K562 (cell line): ENCODE data around the gene APBB2. TPM values are rescaled to one million over a fixed set of nuclear protein-coding genes. Genes with fewer than 3 reads are reported as not detected.
A peak's percentile ranks its signal among the peaks of the same experiment; 100 is the strongest.

ENCODE experiments used
- ATAC-seq: fragments of 200-7000 bp; cut with Tn5 transposase; 3 replicates; pipeline ENCODE4 v1.9.1; 2020; ENCODE audit warnings: moderate library complexity
- BruUV-seq: library from RNA; stranded (reverse); fragments of 400-500 nt; replicated peaks from 2 replicates; lab custom pipeline; 2021; lab: Mats Ljungman, UMichigan
- CTCF ChIA-PET: fragments of 300-600 bp; formaldehyde crosslinking; extraction: SDS; loops from one replicate; lab custom pipeline; 2021; ENCODE audit warnings: low intra/inter-chr PET ratio; lab: Yijun Ruan, JAX
- POLR2A ChIA-PET: fragments of 300-600, 350-650 bp; sonication (Branson Sonifier 250); formaldehyde crosslinking; extraction: SDS; loops from one replicate; lab custom pipeline; 2021; ENCODE audit warnings: antibody characterized with exemption, inconsistent platforms; lab: Yijun Ruan, JAX
- DNase-seq, 4 experiments: peaks; one replicate each; pipeline versions ENCODE4 v3.0.0 to v3.0.0-alpha.2; 2011 to 2018; ENCODE audit warnings: low spot score in 3 of 4, mixed read lengths in 3 of 4; ENCODE audit errors: extremely low read depth in 1 of 4
- FAIRE-seq: peaks from 2 replicates; lab custom pipeline; 2011; peaks lifted over from hg19 to GRCh38; lab: Jason Lieb, UNC
- H2AFZ ChIP-seq: 2 replicates; pipeline ENCODE4 v1.6.0; 2011; ENCODE audit warnings: low read depth, low read length, control low read depth, inconsistent platforms
- H3K27ac ChIP-seq: fragments of 200-600 bp; 3 replicates; pipeline ENCODE4 v1.8.0; 2011; ENCODE audit warnings: low read depth, mild to moderate bottlenecking, control low read depth, inconsistent platforms, low read length, moderate library complexity, mixed read lengths; ENCODE audit errors: extremely low read depth
- H3K27me3 ChIP-seq, 2 experiments: fragments of 300-600 bp in 1 of 2; 2 replicates in 1 of 2; 3 replicates in 1 of 2; pipeline versions ENCODE4 v1.6.0 to v1.8.0; 2011; ENCODE audit warnings: inconsistent platforms in 2 of 2, low read length in 2 of 2, mild to moderate bottlenecking in 1 of 2, mixed read lengths in 1 of 2, moderate library complexity in 1 of 2; ENCODE audit not compliant: control insufficient read depth in 2 of 2, insufficient read depth in 2 of 2
- H3K36me3 ChIP-seq: fragments of 300-600 bp; 3 replicates; pipeline ENCODE4 v1.8.0; 2011; ENCODE audit warnings: mild to moderate bottlenecking, low read length, inconsistent platforms; ENCODE audit not compliant: control insufficient read depth, insufficient read depth
- H3K4me1 ChIP-seq, 2 experiments: fragments of 200-600 bp in 1 of 2; replicated peaks in 1 of 2; 2 replicates in 1 of 2; 3 replicates in 1 of 2; pipeline versions ENCODE4 v1.5.1 to v1.8.0; 2011; ENCODE audit warnings: inconsistent platforms in 2 of 2, low read length in 2 of 2, mild to moderate bottlenecking in 1 of 2, mixed read lengths in 1 of 2, moderate library complexity in 1 of 2; ENCODE audit not compliant: control insufficient read depth in 2 of 2, insufficient read depth in 2 of 2
- H3K4me2 ChIP-seq: 2 replicates; pipeline ENCODE4 v1.6.1; 2011; ENCODE audit warnings: low read length, control low read depth, inconsistent platforms, mixed read lengths; ENCODE audit not compliant: insufficient read depth
- H3K4me3 ChIP-seq: fragments of 200-600 bp; sonication (generic), shearing (Covaris generic); 2 replicates; pipeline ENCODE4 v1.5.1; 2016; ENCODE audit warnings: control low read depth, inconsistent platforms
- H3K79me2 ChIP-seq: fragments of 200-600 bp; 3 replicates; pipeline ENCODE4 v1.8.0; 2011; ENCODE audit warnings: low read length, inconsistent platforms; ENCODE audit not compliant: control insufficient read depth, insufficient read depth
- H3K9ac ChIP-seq, 2 experiments: 2 replicates each; pipeline versions ENCODE4 v1.6.0 to v1.6.1; 2011; ENCODE audit warnings: low read depth in 2 of 2, low read length in 2 of 2, control low read depth in 1 of 2, inconsistent platforms in 1 of 2, mild to moderate bottlenecking in 1 of 2, mixed read lengths in 1 of 2; ENCODE audit not compliant: insufficient read depth in 1 of 2
- H3K9me1 ChIP-seq: one replicate; pipeline ENCODE4 v1.6.0; 2011; ENCODE audit warnings: inconsistent platforms, mild to moderate bottlenecking, low read length, moderate library complexity; ENCODE audit not compliant: control insufficient read depth, insufficient read depth
- H3K9me3 ChIP-seq: replicated peaks from 2 replicates; pipeline ENCODE4 v1.5.1; 2011; ENCODE audit warnings: low read depth, low read length, inconsistent platforms; ENCODE audit not compliant: control insufficient read depth, insufficient read depth
- H4K20me1 ChIP-seq: replicated peaks from 2 replicates; pipeline ENCODE4 v1.6.1; 2011; ENCODE audit warnings: low read length, inconsistent platforms, mixed read lengths; ENCODE audit not compliant: control insufficient read depth, insufficient read depth
- IFI16 ChIP-seq: fragments of 250-450 bp; sonication (Bioruptor Pico); IDR thresholded peaks from 2 replicates; pipeline ENCODE4 v2.1.2; 2022; ENCODE audit warnings: mild to moderate bottlenecking, inconsistent platforms
- ILK ChIP-seq: fragments of 450-650 bp; IDR thresholded peaks from 2 replicates; pipeline ENCODE4 v1.6.1; 2016; ENCODE audit warnings: missing genetic modification characterization, low read depth, mild to moderate bottlenecking, missing compliant biosample characterization, moderate library complexity, borderline replicate concordance
- NR3C1 ChIP-seq: sonication (generic); formaldehyde crosslinking; IDR thresholded peaks from 2 replicates; pipeline ENCODE4 v1.8.1; 2022; ENCODE audit warnings: missing genetic modification reagents
- SRSF9 ChIP-seq: fragments of 200-400 bp; formaldehyde crosslinking; IDR thresholded peaks from 2 replicates; pipeline ENCODE4 v1.6.1; 2017; ENCODE audit warnings: low read depth, low read length, borderline replicate concordance
- TBP ChIP-seq: optimal IDR thresholded peaks from 2 replicates; pipeline ENCODE3; 2011; ENCODE audit warnings: low read depth, low read length, improper control_type of control experiment
- ZFP36 ChIP-seq: fragments of 150-350 bp; IDR thresholded peaks from 2 replicates; pipeline ENCODE4 v1.6.1; 2018; ENCODE audit warnings: low read length, low read depth; ENCODE audit not compliant: partially characterized antibody
- WGBS: fragments of 100-300 bp; shearing (Covaris generic); methylation state at CpG from one replicate; pipeline ENCODE4 v1.1.6; 2016; ENCODE audit warnings: low coverage, mixed read lengths; ENCODE audit not compliant: insufficient coverage; ENCODE audit errors: missing lambda C conversion rate; 5-methylcytosine and 5-hydroxymethylcytosine counted together
- in situ Hi-C: fragments of 300-500 bp; cut with MboI; formaldehyde crosslinking; loops from 4 replicates; pipeline ENCODE4 v1.15.0; 2018; ENCODE audit warnings: inconsistent platforms, mixed read lengths
- intact Hi-C: fragments of 100-400 bp; cut with micrococcal nuclease; formaldehyde crosslinking; loops from 2 replicates; pipeline ENCODE4 v1.14.2; 2022
- polyA plus RNA-seq, 8 experiments: library from polyadenylated mRNA; depleted of rRNA in 4 of 8; stranded (reverse) in 5 of 8; unstranded in 3 of 8; fragments of >200 nt; fragmentation: Nextera tagmentation in 2 of 8; fragmentation: Illumina TruSeq in 1 of 8; extraction: Ambion mirVana in 2 of 8; extraction: Trizol in 1 of 8; gene quantifications; 2 replicates each; pipeline versions ENCODE4 v1.2.1 to v1.2.3, GENCODE V29; 2011 to 2014; ENCODE audit warnings: inconsistent platforms in 1 of 8, missing spikeins in 1 of 8
- total RNA-seq, 7 experiments: library from RNA; depleted of rRNA in 6 of 7; stranded (reverse); fragments of >200 nt in 6 of 7; fragmentation: Illumina TruSeq in 2 of 7; extraction: Trizol in 2 of 7; gene quantifications; 2 replicates each; pipeline versions ENCODE4 v1.2.1 to v1.2.3, GENCODE V29; 2011 to 2021; ENCODE audit warnings: low replicate concordance in 1 of 7

The APBB2 gene
- total and polyA plus RNA-seq, 9 of the 15 experiments (the other 6 are each of a cell fraction or from before 2014, with no cell fraction given), result 0.08 to 2.1 (median 1.4) TPM

DNA sequence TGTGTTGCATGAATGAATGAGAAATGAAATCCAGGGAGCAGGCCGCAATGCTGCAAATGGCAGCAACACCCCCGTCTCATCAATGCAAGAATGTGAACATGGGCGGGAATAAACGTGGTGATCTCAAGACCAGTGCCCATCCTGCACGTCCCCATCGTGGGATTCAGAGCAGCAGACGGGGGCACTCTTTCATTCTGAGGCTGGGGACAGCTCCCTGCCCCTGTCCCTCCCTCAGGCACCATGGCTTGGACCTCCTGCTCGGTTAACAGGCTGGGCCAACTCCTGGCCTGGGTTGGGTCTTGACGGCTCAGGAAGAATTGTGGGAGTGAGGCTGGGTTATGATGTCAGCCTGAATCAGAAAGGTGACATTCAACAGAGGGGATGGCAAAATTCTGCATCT is 385.7 kb downstream of the APBB2 start (continued):
- TF ChIP-seq SRSF9, result no peak

DNA sequence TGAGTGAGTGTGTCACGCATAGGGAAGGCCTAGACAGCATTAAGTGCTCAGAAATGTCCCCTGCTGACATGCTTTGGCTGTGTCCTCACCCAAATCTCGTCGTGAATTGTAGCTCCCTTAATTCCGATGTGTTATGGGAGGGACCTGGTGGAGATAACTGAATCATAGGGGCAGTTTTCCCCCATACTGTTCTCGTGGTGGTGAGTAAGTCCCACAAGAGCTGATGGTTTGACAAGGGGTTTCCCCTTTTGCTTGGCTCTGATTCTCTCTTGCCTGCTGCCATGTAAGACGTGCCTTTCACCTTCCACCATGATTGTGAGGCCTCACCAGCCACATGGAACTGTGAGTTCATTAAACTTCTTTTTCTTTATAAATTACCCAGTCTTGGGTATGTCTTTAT is 386.6 kb downstream of the APBB2 start:
- in situ Hi-C loops, result no loop called here
- Histone ChIP-seq H3K9ac (no peak overlapping the region), H3K9me3 (no peaks in the 10 kb centered on the region), H3K9me1 (peaks cover 2% of the 10 kb centered on the region), H3K4me1 (no peaks in the 10 kb centered on the region), H3K4me2 (no peak overlapping the region), H3K27ac (no peak overlapping the region), H4K20me1 (no peaks in the 10 kb centered on the region), H3K4me3 (no peak overlapping the region), H3K27me3 (peaks cover 14 to 59% of the 10 kb centered on the region in 2 experiments)
- DNase-seq (no peak), ATAC-seq (no peak), FAIRE-seq (no peak)
- intact Hi-C loops, result no loop called here
- POLR2A ChIA-PET, result no interaction called here
- WGBS, result 4% methylated on average over 6 of the region's 6 CpGs
- TF ChIP-seq ILK (no peak), TBP (no peak), NR3C1 (CRISPR knock-in tag) (no peak), ZFP36 (peak; percentile 22), IFI16 (CRISPR knock-in tag) (no peak)
- TF ChIP-seq, all 486 proteins: peak for 1
- H3K79me2 ChIP-seq, result no peaks in the 10 kb centered on the region
- BruUV-seq, result no TSS peak
- CTCF ChIA-PET, result no interaction called here
- H3K36me3 ChIP-seq, result no peaks in the 10 kb centered on the region
- H2AFZ ChIP-seq, result no peak overlapping the region
